Glomerular visceral epithelial cell (primary cell): ENCODE measurements around the gene COX7A1.

Experiments used
- DNase-seq: peaks from one replicate; pipeline ENCODE4 v3.0.0-alpha.2; 2016; ENCODE audit errors: extremely low spot score

Gene COX7A1

DNA sequence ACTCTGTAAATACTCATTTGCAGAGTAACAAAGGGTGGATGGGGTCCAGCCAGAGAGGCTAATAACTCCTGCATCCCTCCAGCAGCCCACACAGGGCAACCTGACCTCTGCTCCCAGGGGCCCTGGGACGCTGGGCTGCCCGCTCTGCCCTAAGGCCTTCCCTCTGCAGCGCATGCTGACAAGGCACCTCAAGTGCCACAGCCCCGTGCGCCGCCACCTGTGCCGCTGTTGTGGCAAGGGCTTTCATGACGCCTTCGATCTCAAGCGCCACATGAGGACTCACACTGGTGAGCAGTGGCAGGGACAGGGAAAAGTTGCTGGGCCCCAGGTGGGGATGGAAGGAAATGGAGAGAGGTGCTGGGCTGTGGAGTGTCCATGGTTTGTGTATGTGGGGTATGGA is 39.6 kb downstream of the COX7A1 start:
- DNase-seq: no peak

DNA sequence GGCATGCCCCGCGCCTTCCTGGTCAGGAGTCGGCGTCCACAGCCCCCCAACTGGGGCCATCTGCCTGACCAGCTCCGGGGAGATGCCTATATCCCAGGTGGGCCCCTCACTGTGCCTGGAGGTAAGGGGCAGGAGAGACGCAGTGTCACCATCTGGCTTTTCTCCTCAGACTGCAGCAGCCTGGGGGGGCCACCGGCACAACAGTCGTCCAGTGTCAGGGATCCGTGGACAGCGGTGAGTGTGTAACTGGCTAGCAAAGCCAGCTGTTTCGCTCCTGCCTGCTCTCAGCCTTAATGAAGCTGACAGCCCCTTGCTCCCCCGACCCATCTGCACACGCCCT is 41.1 kb downstream of the COX7A1 start:
- no peak for DNase-seq

DNA sequence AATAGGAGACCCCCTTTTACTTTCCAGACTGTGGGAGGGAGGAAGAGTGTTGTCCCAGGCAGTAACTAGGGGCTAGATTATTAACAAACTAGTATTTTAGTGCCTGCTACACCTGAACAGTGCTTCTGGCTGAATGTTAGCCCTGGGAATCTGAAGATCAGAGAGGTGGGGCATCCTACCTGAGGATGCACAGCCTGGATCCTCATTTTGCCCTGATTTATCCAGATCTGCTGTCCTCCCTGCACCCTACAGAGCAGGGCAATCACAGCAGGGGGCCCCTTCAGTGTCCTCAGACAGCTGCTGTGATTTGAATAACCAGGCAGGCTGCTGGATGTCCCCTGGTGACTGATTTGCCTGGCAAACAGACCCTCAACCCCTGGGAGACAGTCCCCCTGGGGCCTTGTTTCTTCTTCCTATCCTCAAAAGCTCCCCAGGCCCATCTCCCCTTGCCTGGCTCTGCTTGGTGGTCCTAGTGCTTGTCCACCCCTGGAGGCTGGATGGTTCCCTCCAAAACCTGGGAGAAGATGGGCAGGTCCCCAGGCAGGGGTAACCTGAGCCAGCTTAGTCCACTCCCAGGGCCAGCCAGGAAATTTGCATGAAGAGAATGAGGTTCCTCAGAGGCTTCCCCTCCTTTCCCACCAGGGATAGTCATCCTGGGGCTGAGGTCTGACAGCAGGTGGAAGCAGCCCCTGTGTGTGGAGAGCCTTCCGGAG is 41.6 kb downstream of the COX7A1 start, which contains the start of gene OVOL3:
Gene OVOL3 (plus strand): TSS at position 657 of the 713 bp plus-strand sequence. CDS start 60 bp downstream, outside the sequence.
- no peak for DNase-seq

GRCh38 chr19:36108684-36109083 is 43.6 kb downstream of the COX7A1 start:
- no peak for DNase-seq

DNA sequence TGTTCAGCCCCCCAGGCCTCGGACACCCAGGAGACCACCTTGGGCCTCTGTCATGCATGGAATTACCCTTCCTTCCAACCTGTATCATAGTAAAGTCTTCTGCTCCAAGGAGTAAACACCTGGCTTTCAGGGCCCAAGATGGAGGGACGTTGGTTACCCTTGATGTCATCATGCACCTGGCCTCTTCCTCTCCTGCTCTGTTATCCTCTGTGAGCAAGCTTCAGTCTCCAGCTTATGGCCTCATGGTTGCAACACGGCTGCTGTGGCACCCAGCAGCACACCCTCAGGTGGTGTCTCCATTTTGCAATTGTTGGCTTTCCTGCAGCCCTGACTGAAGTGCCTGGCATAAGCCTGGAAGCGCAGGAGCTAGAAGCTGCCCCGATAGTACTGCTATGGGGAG is 45.3 kb downstream of the COX7A1 start:
- DNase-seq: no peak

DNA sequence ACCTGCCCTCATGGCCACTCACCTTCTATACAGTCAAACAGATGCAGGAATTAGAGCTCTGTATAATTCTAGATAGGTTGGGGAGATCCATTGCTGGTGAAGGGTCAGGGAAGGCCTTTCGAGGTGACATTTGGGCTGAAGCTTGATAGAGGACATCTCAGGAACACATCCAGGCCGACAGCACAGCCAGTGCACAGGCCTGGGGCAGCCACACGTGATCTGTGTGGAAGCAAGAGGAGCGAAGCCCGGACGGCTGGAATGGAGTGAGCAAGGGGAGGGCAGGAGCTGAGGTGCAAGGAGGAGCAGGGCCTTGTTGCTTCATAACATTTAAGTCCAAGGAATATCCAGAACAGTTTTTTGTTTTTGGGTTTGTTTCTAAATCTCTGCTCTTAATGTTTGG is 45.8 kb downstream of the COX7A1 start:
- no peak for DNase-seq

DNA sequence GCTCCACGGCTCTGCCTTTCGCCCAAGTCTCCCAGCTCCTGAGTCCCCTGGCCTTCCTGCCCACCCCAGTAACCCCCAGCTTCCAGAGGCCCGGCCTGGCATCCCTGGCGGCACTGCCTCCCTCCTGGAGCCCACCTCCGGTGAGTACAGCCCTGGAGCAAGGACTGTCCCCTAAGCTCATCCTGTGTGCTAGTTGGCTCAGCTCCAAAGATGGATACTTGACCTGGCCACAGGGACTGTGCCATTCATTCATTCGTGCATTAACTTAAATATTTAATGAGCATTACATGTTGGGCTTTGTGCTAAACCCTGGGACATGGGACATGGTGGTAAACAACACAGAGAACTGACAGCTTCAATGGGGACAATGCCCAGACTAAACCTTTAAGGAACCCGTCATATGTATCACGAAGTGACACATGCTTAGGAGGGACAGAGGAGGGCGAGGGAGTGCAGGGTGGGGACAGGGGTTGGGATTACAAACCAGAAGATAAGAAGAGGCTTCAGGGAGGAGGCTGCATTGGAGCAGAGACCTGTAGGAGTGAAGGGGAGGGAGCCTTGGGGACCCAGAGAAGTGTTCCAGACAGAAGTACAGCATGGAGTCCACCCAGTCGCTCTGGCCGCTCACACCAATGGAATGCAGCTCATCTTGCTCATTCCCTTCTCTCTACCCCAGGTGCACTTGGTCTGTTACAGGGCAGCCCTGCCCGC is 48.2 kb downstream of the COX7A1 start:
- peak; percentile 34 for DNase-seq

GRCh38 chr19:36103040-36103626 is 49.1 kb downstream of the COX7A1 start:
- no peak for DNase-seq

DNA sequence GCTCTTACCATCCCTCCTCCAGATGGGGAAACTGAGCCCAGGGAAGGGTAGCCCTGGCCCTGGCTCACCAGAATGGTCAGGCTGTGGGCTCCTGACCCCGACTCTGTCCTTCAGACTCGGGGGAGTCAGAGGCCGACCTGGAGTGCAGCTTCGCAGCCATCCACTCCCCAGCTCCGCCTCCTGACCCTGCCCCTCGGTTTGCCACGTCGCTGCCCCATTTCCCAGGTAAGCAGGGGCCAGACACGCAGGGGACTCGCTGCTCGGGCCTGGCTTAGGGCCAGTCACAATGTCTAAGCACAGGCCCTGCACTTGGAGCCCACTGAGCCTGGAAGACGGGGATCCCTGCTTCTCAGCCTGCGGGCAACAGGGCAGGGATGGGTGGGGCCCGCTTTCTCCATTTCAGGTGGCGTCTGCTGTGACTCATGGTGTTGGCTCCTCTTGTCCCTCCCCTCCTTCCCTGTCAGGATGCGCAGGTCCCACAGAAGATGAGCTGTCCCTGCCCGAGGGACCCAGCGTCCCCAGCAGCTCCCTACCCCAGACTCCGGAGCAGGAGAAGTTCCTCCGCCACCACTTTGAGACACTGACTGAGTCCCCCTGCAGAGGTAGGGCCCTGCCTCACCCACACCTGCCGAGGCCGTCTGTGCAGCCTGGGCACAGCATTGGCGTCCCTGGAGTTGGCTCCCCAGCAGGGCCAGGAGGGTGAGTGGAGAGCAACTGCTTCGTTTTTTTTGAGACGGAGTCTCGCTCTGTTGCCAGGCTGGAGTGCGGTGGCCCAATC is 50.5 kb downstream of the COX7A1 start:
- no peak for DNase-seq
